ENCODE data around the gene DISC1. TPM values are rescaled to one million over a fixed set of nuclear protein-coding genes. Genes with fewer than 3 reads are reported as not detected.

DISC1 gene
- total RNA-seq, 5 donors from 2014 or later (not counting 1 experiment from before 2014, with no cell fraction given) = 12.9 to 37.0 (median 14.6) TPM

DNA sequence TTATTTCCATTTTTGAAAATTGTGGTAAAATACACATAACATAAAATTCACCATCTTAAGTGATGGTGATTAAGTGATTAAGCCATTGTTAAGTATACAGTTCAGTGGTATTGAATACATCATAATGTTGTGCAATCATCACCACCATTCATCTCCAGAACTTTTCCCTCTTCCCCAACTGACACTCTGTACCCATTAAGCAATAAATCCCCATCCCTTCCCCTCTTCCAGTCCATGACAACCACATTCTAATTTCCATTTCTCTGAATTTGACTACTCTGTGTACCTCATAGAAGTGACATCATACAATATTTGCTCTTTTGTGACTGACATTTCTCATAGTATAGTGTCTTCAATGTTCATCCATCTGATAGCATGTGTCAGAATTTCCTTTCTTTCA, 124.8 kb downstream of the DISC1 start:
- Mint-ChIP-seq H3K36me3 (peaks cover 64% of the 10 kb centered on the region), H3K27ac (no peak overlapping the region), H3K4me3 (no peak overlapping the region), H3K27me3 (no peaks in the 10 kb centered on the region), H3K9me3 (peaks cover 12 to 24% (median 16%) of the 10 kb centered on the region in 3 donors), H3K4me1 (peaks cover 0 to 18% (median 2%) of the 10 kb centered on the region in 3 donors)
- no peaks in the 10 kb centered on the region for H3K9me3 ChIP-seq
- H3K27me3 ChIP-seq (replicated peaks in 1 of 2; ENCODE audit: control insufficient read depth in 2 of 2, extremely low read depth in 1 of 2, insufficient read depth in 2 of 2, low read length in 1 of 2) = no peaks in the 10 kb centered on the region
- CTCF ChIA-PET = no interaction called here
- peaks cover 6 to 16% of the 10 kb centered on the region in 2 donors for H3K36me3 ChIP-seq (ENCODE audit: control insufficient read depth in 2 of 2, extremely low read depth in 1 of 2, insufficient read depth in 1 of 2, low read length in 1 of 2)
- no peak overlapping the region for H3K4me3 ChIP-seq (ENCODE audit: control insufficient read depth in 1 of 2, extremely low read depth in 1 of 2, low read length in 1 of 2)
- DNase-seq (no peak), ATAC-seq (replicated peaks in 1 of 4) (no peak)
- H3K27ac ChIP-seq (ENCODE audit: low read length) = no peak overlapping the region
- POLR2A ChIA-PET = no interaction called here
- no peaks in the 10 kb centered on the region for H3K4me1 ChIP-seq (ENCODE audit: control insufficient read depth in 1 of 2, extremely low read depth in 1 of 2, insufficient read depth in 2 of 2, low read length in 2 of 2)

DNA sequence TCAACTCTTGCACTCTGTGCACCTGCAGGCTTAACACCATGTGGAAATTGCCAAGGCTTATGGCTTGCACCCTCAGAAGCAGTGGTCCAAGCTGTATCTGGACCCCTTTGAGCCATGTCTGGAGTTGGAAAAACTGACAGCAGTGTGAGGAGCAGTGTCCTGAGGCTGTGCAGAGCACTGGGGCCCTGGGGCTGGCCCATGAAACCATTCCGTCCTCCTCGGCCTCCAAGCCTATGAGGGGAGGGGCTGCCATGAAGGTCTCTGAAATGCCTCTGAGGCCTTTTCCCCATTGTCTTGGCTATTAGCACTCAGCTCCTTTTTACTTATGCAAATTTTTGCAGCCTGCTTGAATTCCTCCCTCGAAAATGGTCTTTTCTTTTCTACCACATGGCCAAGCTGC, 126.7 kb downstream of the DISC1 start:
- no peak overlapping the region for H3K4me3 Mint-ChIP-seq
- no peaks in the 10 kb centered on the region for H3K9me3 ChIP-seq
- H3K4me3 ChIP-seq (ENCODE audit: control insufficient read depth in 1 of 2, extremely low read depth in 1 of 2, low read length in 1 of 2) = no peak overlapping the region
- peaks cover 12 to 24% (median 16%) of the 10 kb centered on the region in 3 donors for H3K9me3 Mint-ChIP-seq
- no peaks in the 10 kb centered on the region for H3K27me3 ChIP-seq (replicated peaks in 1 of 2; ENCODE audit: control insufficient read depth in 2 of 2, extremely low read depth in 1 of 2, insufficient read depth in 2 of 2, low read length in 1 of 2)
- peaks cover 59% of the 10 kb centered on the region for H3K36me3 Mint-ChIP-seq
- ATAC-seq (replicated peaks in 1 of 4) (no peak), DNase-seq (no peak)
- H3K36me3 ChIP-seq (ENCODE audit: control insufficient read depth in 2 of 2, extremely low read depth in 1 of 2, insufficient read depth in 1 of 2, low read length in 1 of 2) = peaks cover 6 to 16% of the 10 kb centered on the region in 2 donors
- ChIA-PET POLR2A (no interaction called here), CTCF (no interaction called here)
- no peaks in the 10 kb centered on the region for H3K4me1 ChIP-seq (ENCODE audit: control insufficient read depth in 1 of 2, extremely low read depth in 1 of 2, insufficient read depth in 2 of 2, low read length in 2 of 2)
- H3K4me1 Mint-ChIP-seq = peaks cover 0 to 7% (median 3%) of the 10 kb centered on the region in 3 donors
- H3K27me3 Mint-ChIP-seq = no peaks in the 10 kb centered on the region
- no peak overlapping the region for H3K27ac Mint-ChIP-seq
- 93% methylated on average over 2 of the region's 3 CpGs for WGBS (ENCODE audit: insufficient coverage)
- H3K27ac ChIP-seq (ENCODE audit: low read length) = no peak overlapping the region

GRCh38 chr1:231757101-231757404, 130.5 kb downstream of the DISC1 start:
- Mint-ChIP-seq H3K36me3 (peaks cover 54% of the 10 kb centered on the region), H3K9me3 (peaks cover 8 to 15% (median 9%) of the 10 kb centered on the region in 3 donors), H3K4me1 (peaks cover 0 to 7% (median 3%) of the 10 kb centered on the region in 3 donors), H3K27ac (no peak overlapping the region), H3K27me3 (no peaks in the 10 kb centered on the region), H3K4me3 (no peak overlapping the region)
- Histone ChIP-seq H3K27ac (ENCODE audit: low read length) (no peak overlapping the region), H3K36me3 (ENCODE audit: control insufficient read depth in 2 of 2, extremely low read depth in 1 of 2, insufficient read depth in 1 of 2, low read length in 1 of 2) (peaks cover 5 to 6% of the 10 kb centered on the region in 2 donors), H3K4me3 (ENCODE audit: control insufficient read depth in 1 of 2, extremely low read depth in 1 of 2, low read length in 1 of 2) (no peak overlapping the region), H3K27me3 (replicated peaks in 1 of 2; ENCODE audit: control insufficient read depth in 2 of 2, extremely low read depth in 1 of 2, insufficient read depth in 2 of 2, low read length in 1 of 2) (no peaks in the 10 kb centered on the region), H3K4me1 (ENCODE audit: control insufficient read depth in 1 of 2, extremely low read depth in 1 of 2, insufficient read depth in 2 of 2, low read length in 2 of 2) (no peaks in the 10 kb centered on the region), H3K9me3 (no peaks in the 10 kb centered on the region)
- WGBS (ENCODE audit: insufficient coverage) = no CpG with 5 or more reads among the region's 2 CpGs
- DNase-seq = no peak
- no peak for ATAC-seq (replicated peaks in 1 of 4)
- ChIA-PET POLR2A (interaction anchor here in 1 of 2 donors (0.7 kb wide), 1 partner anchor 23 kb away, joined by 3 read pairs; no protein-coding TSS in a partner anchor), CTCF (interaction anchor here (0.6 to 2.2 kb wide), 14 partner anchors 10 to 1150 kb away, joined by 3 to 16 read pairs (median 4); no protein-coding TSS in a partner anchor)

DNA sequence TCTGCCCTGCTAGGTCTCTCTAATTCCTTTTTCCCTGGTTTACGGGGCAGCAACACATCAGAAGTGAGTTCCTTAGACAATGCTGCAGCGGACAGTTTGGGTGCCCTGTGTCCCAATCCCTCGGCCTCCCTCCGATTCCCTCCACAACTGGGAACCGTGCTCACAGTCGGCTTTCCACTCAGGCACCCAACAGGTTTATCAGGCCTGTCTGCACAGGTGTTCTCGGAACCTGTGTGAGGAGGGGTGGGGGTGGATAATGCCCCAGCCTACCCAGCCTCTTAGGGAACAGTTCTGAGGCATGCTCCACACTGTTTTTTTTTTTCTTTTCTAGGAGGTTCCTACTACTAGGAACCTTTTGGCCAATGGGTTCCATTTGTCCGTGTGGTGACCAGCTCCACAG, 131.2 kb downstream of the DISC1 start:
- Mint-ChIP-seq H3K36me3 (peaks cover 47% of the 10 kb centered on the region), H3K27ac (no peak overlapping the region), H3K9me3 (peaks cover 3 to 9% (median 7%) of the 10 kb centered on the region in 3 donors), H3K27me3 (no peaks in the 10 kb centered on the region), H3K4me1 (peaks cover 0 to 7% (median 3%) of the 10 kb centered on the region in 3 donors), H3K4me3 (no peak overlapping the region)
- 97% methylated on average over 4 of the region's 8 CpGs for WGBS (ENCODE audit: insufficient coverage)
- H3K4me1 ChIP-seq (ENCODE audit: control insufficient read depth in 1 of 2, extremely low read depth in 1 of 2, insufficient read depth in 2 of 2, low read length in 2 of 2) = no peaks in the 10 kb centered on the region
- POLR2A ChIA-PET = no interaction called here
- peaks cover 0 to 4% of the 10 kb centered on the region in 2 donors for H3K36me3 ChIP-seq (ENCODE audit: control insufficient read depth in 2 of 2, extremely low read depth in 1 of 2, insufficient read depth in 1 of 2, low read length in 1 of 2)
- ATAC-seq (replicated peaks in 1 of 4) (no peak), DNase-seq (no peak)
- H3K27ac ChIP-seq (ENCODE audit: low read length) = no peak overlapping the region
- CTCF ChIA-PET = interaction anchor here (0.6 to 2.2 kb wide), 4 partner anchors 9 to 166 kb away, joined by 3 to 10 read pairs (median 6); no protein-coding TSS in a partner anchor
- no peaks in the 10 kb centered on the region for H3K27me3 ChIP-seq (replicated peaks in 1 of 2; ENCODE audit: control insufficient read depth in 2 of 2, extremely low read depth in 1 of 2, insufficient read depth in 2 of 2, low read length in 1 of 2)
- no peak overlapping the region for H3K4me3 ChIP-seq (ENCODE audit: control insufficient read depth in 1 of 2, extremely low read depth in 1 of 2, low read length in 1 of 2)
- no peaks in the 10 kb centered on the region for H3K9me3 ChIP-seq

DNA sequence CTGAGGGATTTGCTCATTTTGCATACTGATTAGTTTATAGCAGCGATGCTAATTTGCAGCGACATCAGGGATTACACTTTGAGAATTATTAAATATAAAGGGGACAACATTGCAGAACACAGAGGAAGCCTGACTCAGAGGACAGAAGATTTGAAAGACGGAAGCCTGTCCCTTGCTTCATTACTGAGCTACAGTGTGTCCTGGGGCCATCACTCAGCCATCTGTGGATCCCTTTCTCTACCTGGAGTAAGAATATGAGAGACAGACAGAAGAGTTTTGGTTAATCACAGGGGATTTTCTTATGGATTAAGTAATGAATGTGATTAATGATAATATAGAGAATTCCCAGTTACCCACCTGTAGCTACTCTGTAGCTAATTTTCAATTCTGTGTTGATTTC, 134.7 kb downstream of the DISC1 start:
- no peak for ATAC-seq (replicated peaks in 1 of 4)
- Mint-ChIP-seq H3K9me3 (no peaks in the 10 kb centered on the region), H3K4me1 (peaks cover 0 to 3% (median under 1%) of the 10 kb centered on the region in 3 donors), H3K36me3 (peaks cover 29% of the 10 kb centered on the region), H3K27me3 (no peaks in the 10 kb centered on the region), H3K27ac (no peak overlapping the region), H3K4me3 (no peak overlapping the region)
- POLR2A ChIA-PET = interaction anchor here in 1 of 2 donors (0.7 kb wide), 1 partner anchor 46 kb away, joined by 6 read pairs; no protein-coding TSS in a partner anchor
- no peak for DNase-seq
- Histone ChIP-seq H3K9me3 (no peaks in the 10 kb centered on the region), H3K36me3 (ENCODE audit: control insufficient read depth in 2 of 2, extremely low read depth in 1 of 2, insufficient read depth in 1 of 2, low read length in 1 of 2) (no peaks in the 10 kb centered on the region), H3K4me1 (ENCODE audit: control insufficient read depth in 1 of 2, extremely low read depth in 1 of 2, insufficient read depth in 2 of 2, low read length in 2 of 2) (no peaks in the 10 kb centered on the region), H3K4me3 (ENCODE audit: control insufficient read depth in 1 of 2, extremely low read depth in 1 of 2, low read length in 1 of 2) (no peak overlapping the region), H3K27ac (ENCODE audit: low read length) (no peak overlapping the region), H3K27me3 (replicated peaks in 1 of 2; ENCODE audit: control insufficient read depth in 2 of 2, extremely low read depth in 1 of 2, insufficient read depth in 2 of 2, low read length in 1 of 2) (no peaks in the 10 kb centered on the region)
- 100% methylated on average over 2 of the region's 3 CpGs for WGBS (ENCODE audit: insufficient coverage)
- CTCF ChIA-PET = interaction anchor here in 1 of 2 donors (0.6 kb wide), 1 partner anchor 1671 kb away, joined by 4 read pairs; no protein-coding TSS in a partner anchor

GRCh38 chr1:231761747-231762541, 135.4 kb downstream of the DISC1 start:
- POLR2A ChIA-PET = interaction anchor here in 1 of 2 donors (0.7 kb wide), 1 partner anchor 47 kb away, joined by 6 read pairs; no protein-coding TSS in a partner anchor
- H3K27me3 Mint-ChIP-seq = no peaks in the 10 kb centered on the region
- DNase-seq (no peak), ATAC-seq (replicated peaks in 1 of 4) (no peak)
- no peak overlapping the region for H3K27ac Mint-ChIP-seq
- Histone ChIP-seq H3K36me3 (ENCODE audit: control insufficient read depth in 2 of 2, extremely low read depth in 1 of 2, insufficient read depth in 1 of 2, low read length in 1 of 2) (no peaks in the 10 kb centered on the region), H3K27ac (ENCODE audit: low read length) (no peak overlapping the region), H3K4me3 (ENCODE audit: control insufficient read depth in 1 of 2, extremely low read depth in 1 of 2, low read length in 1 of 2) (no peak overlapping the region), H3K27me3 (replicated peaks in 1 of 2; ENCODE audit: control insufficient read depth in 2 of 2, extremely low read depth in 1 of 2, insufficient read depth in 2 of 2, low read length in 1 of 2) (no peaks in the 10 kb centered on the region), H3K4me1 (ENCODE audit: control insufficient read depth in 1 of 2, extremely low read depth in 1 of 2, insufficient read depth in 2 of 2, low read length in 2 of 2) (no peaks in the 10 kb centered on the region), H3K9me3 (no peaks in the 10 kb centered on the region)
- CTCF ChIA-PET = no interaction called here
- H3K36me3 Mint-ChIP-seq = peaks cover 29% of the 10 kb centered on the region
- no peak overlapping the region for H3K4me3 Mint-ChIP-seq
- H3K9me3 Mint-ChIP-seq = no peaks in the 10 kb centered on the region
- WGBS (ENCODE audit: insufficient coverage) = no CpG with 5 or more reads among the region's 6 CpGs
- peaks cover 0 to 3% (median 0%) of the 10 kb centered on the region in 3 donors for H3K4me1 Mint-ChIP-seq

All from T-cell (primary cell).